OCI-LY1 (cell line): ENCODE data around the gene EFNB2.

ENCODE experiments used
- EZH2 ChIP-seq: fragments of 200-600 bp; sonication (generic), shearing (Covaris generic); IDR thresholded peaks from 2 replicates; pipeline ENCODE4 v1.8.0; 2017; ENCODE audit warnings: borderline replicate concordance, mixed run types, mild to moderate bottlenecking, antibody characterized with exemption, low read length, moderate library complexity, mixed read lengths
- TF ChIP-seq, protein P1 (sequence below): fragments of 200-600 bp; sonication (generic), shearing (Covaris generic); IDR thresholded peaks from 2 replicates; pipeline ENCODE4 v1.5.1; 2017; ENCODE audit warnings: mild to moderate bottlenecking, antibody characterized with exemption, low read length, moderate library complexity, mixed read lengths

DNA sequence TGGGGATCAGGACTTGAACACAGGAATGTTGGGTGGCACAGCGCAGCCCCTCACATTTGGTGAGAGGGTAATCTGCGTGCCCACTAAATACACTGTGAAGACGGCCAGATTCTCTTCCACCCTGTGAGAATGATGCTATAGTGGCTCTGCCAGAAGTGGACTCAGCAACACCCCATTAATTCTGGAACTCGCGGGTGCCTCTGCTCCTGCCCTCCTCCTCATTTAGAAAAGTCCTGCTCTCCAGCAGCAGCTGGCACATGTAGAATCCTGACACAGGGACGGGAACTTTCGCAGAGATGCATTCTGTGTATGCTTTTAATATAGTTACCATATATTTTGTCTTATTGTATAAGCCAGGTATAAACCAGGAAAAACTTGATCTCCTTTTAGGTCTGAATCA is 57.3 kb downstream of the EFNB2 start:
- TF ChIP-seq, protein P1, sequence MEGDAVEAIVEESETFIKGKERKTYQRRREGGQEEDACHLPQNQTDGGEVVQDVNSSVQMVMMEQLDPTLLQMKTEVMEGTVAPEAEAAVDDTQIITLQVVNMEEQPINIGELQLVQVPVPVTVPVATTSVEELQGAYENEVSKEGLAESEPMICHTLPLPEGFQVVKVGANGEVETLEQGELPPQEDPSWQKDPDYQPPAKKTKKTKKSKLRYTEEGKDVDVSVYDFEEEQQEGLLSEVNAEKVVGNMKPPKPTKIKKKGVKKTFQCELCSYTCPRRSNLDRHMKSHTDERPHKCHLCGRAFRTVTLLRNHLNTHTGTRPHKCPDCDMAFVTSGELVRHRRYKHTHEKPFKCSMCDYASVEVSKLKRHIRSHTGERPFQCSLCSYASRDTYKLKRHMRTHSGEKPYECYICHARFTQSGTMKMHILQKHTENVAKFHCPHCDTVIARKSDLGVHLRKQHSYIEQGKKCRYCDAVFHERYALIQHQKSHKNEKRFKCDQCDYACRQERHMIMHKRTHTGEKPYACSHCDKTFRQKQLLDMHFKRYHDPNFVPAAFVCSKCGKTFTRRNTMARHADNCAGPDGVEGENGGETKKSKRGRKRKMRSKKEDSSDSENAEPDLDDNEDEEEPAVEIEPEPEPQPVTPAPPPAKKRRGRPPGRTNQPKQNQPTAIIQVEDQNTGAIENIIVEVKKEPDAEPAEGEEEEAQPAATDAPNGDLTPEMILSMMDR: no peak
- no peak for TF ChIP-seq EZH2
